Fibroblast of mammary gland (primary cell): ENCODE data around the gene NFKBIL1.
A peak's percentile ranks its signal among the peaks of the same experiment; 100 is the strongest.
"Not testable (repeated sequence)": the region's sequence is repeated elsewhere in the genome, so short reads cannot be mapped to it uniquely, and the experiment has no call there.

Experiments used
- DNase-seq: peaks from one replicate; pipeline ENCODE4 v3.0.0-alpha.2; 2010; ENCODE audit warnings: low read depth
- H3K4me3 ChIP-seq: 2 replicates; pipeline ENCODE4 v1.5.1; 2011; ENCODE audit warnings: low read depth, mild to moderate bottlenecking, low read length, moderate library complexity; ENCODE audit not compliant: control insufficient read depth
- TF ChIP-seq, protein P1 (sequence below): conservative IDR thresholded peaks from 2 replicates; pipeline ENCODE4 v1.5.1; 2011; ENCODE audit warnings: low read depth, low read length, inconsistent platforms; ENCODE audit not compliant: control insufficient read depth, insufficient read depth

Gene NFKBIL1

GRCh38 chr6:31588871-31589650, 41.7 kb downstream of the NFKBIL1 start:
- TF ChIP-seq, protein P1, sequence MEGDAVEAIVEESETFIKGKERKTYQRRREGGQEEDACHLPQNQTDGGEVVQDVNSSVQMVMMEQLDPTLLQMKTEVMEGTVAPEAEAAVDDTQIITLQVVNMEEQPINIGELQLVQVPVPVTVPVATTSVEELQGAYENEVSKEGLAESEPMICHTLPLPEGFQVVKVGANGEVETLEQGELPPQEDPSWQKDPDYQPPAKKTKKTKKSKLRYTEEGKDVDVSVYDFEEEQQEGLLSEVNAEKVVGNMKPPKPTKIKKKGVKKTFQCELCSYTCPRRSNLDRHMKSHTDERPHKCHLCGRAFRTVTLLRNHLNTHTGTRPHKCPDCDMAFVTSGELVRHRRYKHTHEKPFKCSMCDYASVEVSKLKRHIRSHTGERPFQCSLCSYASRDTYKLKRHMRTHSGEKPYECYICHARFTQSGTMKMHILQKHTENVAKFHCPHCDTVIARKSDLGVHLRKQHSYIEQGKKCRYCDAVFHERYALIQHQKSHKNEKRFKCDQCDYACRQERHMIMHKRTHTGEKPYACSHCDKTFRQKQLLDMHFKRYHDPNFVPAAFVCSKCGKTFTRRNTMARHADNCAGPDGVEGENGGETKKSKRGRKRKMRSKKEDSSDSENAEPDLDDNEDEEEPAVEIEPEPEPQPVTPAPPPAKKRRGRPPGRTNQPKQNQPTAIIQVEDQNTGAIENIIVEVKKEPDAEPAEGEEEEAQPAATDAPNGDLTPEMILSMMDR = no peak
- peak; percentile 25 for DNase-seq
- no peak overlapping the region for H3K4me3 ChIP-seq

GRCh38 chr6:31590691-31591090, 43.3 kb downstream of the NFKBIL1 start:
- DNase-seq, H3K4me3 ChIP-seq: not testable (repeated sequence)

GRCh38 chr6:31592396-31592771, 45.0 kb downstream of the NFKBIL1 start:
- DNase-seq = no peak
- TF ChIP-seq, protein P1 = no peak
- no peak overlapping the region for H3K4me3 ChIP-seq

GRCh38 chr6:31597006-31597405, 49.6 kb downstream of the NFKBIL1 start:
- peak; percentile 38 for DNase-seq
- TF ChIP-seq, protein P1 = peak; percentile 50
- no peak overlapping the region for H3K4me3 ChIP-seq

GRCh38 chr6:31607317-31607716, 59.9 kb downstream of the NFKBIL1 start:
- TF ChIP-seq, protein P1 = no peak
- no peak overlapping the region for H3K4me3 ChIP-seq
- DNase-seq = no peak
